Measurements from ENCODE around the gene BTBD19. TPM values are rescaled to one million over a fixed set of nuclear protein-coding genes. Genes with fewer than 3 reads are reported as not detected.
"Not testable (repeated sequence)": the region's sequence is repeated elsewhere in the genome, so short reads cannot be mapped to it uniquely, and the experiment has no call there.

Gene BTBD19
- total RNA-seq, 2 experiments from 2014 or later: 6.0 to 7.7 TPM

DNA sequence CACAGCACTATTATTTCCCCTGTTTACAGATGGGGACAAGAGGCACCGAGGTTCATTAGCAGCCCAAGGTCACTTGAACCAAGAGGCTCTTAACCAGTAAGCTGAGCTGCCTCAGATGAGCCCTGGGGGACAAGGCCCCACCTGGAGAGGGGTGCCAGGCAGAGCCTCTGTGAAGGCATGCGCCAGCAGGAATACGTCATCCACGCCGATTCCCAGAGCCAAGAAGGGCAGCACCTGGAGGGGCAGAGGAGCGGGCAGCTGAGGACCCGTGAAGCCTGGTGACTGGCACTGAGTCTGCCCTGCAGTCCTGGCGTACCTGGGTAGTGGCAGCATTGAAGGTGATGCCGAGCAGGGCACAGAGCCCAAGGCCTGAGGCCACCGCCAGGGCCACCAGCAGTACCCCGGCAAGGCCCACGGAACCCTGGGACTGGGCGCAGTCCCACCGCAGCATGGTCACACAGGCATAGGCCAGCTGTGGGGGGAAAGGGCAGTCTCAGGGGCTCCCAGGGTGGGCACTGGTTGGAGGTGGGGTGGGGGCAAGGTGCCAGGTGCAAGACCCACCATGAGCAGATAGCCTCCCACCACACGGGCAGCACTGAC is 20.6 kb downstream of the BTBD19 start:
- H3K4me3 Mint-ChIP-seq: no peak overlapping the region
- POLR2A ChIA-PET: no interaction called here
- no peak for DNase-seq
- no peak overlapping the region for H3K27ac Mint-ChIP-seq
- CTCF ChIA-PET: interaction anchor here (0.8 to 4.2 kb wide), 6 partner anchors 9 to 470 kb away, joined by 3 to 24 read pairs (median 4); partner anchors contain the start of gene PLK3
- peaks cover 2% of the 10 kb centered on the region for H3K27me3 Mint-ChIP-seq
- H3K9me3 Mint-ChIP-seq: no peaks in the 10 kb centered on the region
- peaks cover 6% of the 10 kb centered on the region for H3K4me1 Mint-ChIP-seq
- no peaks in the 10 kb centered on the region for H3K36me3 Mint-ChIP-seq (ENCODE audit: low read depth)

GRCh38 chr1:44829506-44830384 is 21.4 kb downstream of the BTBD19 start:
- H3K27ac Mint-ChIP-seq: no peak overlapping the region
- peaks cover 7% of the 10 kb centered on the region for H3K4me1 Mint-ChIP-seq
- no peaks in the 10 kb centered on the region for H3K9me3 Mint-ChIP-seq
- DNase-seq: no peak
- CTCF ChIA-PET: interaction anchor here (0.8 to 4.2 kb wide), 8 partner anchors 10 to 469 kb away, joined by 3 to 24 read pairs (median 4); partner anchors contain the start of gene PLK3
- no peaks in the 10 kb centered on the region for H3K36me3 Mint-ChIP-seq (ENCODE audit: low read depth)
- H3K27me3 Mint-ChIP-seq: no peaks in the 10 kb centered on the region
- POLR2A ChIA-PET: interaction anchor here (1.5 kb wide), 1 partner anchor 10 kb away, joined by 8 read pairs; no protein-coding TSS in a partner anchor
- no peak overlapping the region for H3K4me3 Mint-ChIP-seq

GRCh38 chr1:44830900-44831304 is 22.6 kb downstream of the BTBD19 start:
- DNase-seq: no peak
- ChIA-PET POLR2A (interaction anchor here (0.6 to 1.5 kb wide), 2 partner anchors 12 to 181 kb away, joined by 3 to 8 read pairs; no protein-coding TSS in a partner anchor), CTCF (interaction anchor here (1.0 to 4.2 kb wide), 3 partner anchors 11 to 109 kb away, joined by 3 to 24 read pairs (median 3); no protein-coding TSS in a partner anchor)
- Mint-ChIP-seq H3K27me3 (no peaks in the 10 kb centered on the region), H3K27ac (no peak overlapping the region), H3K36me3 (ENCODE audit: low read depth) (no peaks in the 10 kb centered on the region), H3K9me3 (no peaks in the 10 kb centered on the region), H3K4me1 (peaks cover 13% of the 10 kb centered on the region), H3K4me3 (no peak overlapping the region)

DNA sequence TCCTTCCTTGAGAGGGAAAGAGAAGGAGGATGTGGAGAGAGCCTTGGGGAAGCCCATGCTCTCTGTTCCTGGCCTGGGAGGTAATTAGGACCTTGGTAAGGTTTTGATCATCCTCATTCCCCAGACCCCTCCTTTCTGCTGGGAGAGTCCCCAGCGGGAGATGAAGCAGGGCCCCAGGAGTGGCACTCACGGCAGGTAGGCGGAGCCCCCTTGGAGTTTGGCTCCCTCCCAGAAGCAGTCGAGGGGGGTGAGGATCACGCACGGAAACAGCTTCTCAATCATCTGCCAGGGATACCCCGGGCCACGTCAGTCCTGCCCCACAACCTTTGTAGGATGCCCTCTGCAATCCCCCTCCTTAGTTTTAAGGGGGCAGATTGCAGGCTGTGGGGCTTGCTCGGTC is 23.2 kb downstream of the BTBD19 start:
- no peak for DNase-seq
- peaks cover 12% of the 10 kb centered on the region for H3K4me1 Mint-ChIP-seq
- H3K4me3 Mint-ChIP-seq: no peak overlapping the region
- POLR2A ChIA-PET: no interaction called here
- CTCF ChIA-PET: interaction anchor here (1.3 to 1.7 kb wide), 2 partner anchors 8 to 12 kb away, joined by 3 to 6 read pairs; no protein-coding TSS in a partner anchor
- H3K27me3 Mint-ChIP-seq: no peaks in the 10 kb centered on the region
- peak overlapping the region; percentile 33 for H3K27ac Mint-ChIP-seq
- H3K36me3 Mint-ChIP-seq (ENCODE audit: low read depth): no peaks in the 10 kb centered on the region
- H3K9me3 Mint-ChIP-seq: no peaks in the 10 kb centered on the region

- CTCF ChIA-PET: interaction anchor here (0.6 to 1.7 kb wide), 3 partner anchors 9 to 471 kb away, joined by 3 to 6 read pairs (median 3); no protein-coding TSS in a partner anchor
- no peaks in the 10 kb centered on the region for H3K9me3 Mint-ChIP-seq
Observed at GRCh38 chr1:44832056-44832705, 23.9 kb downstream of the BTBD19 start.

GRCh38 chr1:44834328-44834727 is 26.0 kb downstream of the BTBD19 start:
- Mint-ChIP-seq H3K4me3 (no peak overlapping the region), H3K27me3 (no peaks in the 10 kb centered on the region), H3K27ac (no peak overlapping the region), H3K4me1 (peaks cover 12% of the 10 kb centered on the region), H3K36me3 (ENCODE audit: low read depth) (no peaks in the 10 kb centered on the region), H3K9me3 (no peaks in the 10 kb centered on the region)
- ChIA-PET POLR2A (no interaction called here), CTCF (no interaction called here)
- DNase-seq: no peak

More at GRCh38 chr1:44832056-44832705, 23.9 kb downstream of the BTBD19 start:
- Mint-ChIP-seq H3K27ac (peak overlapping the region; percentile 10), H3K27me3 (no peaks in the 10 kb centered on the region), H3K4me1 (peaks cover 12% of the 10 kb centered on the region), H3K36me3 (ENCODE audit: low read depth) (no peaks in the 10 kb centered on the region), H3K4me3 (no peak overlapping the region)
- no peak for DNase-seq
- POLR2A ChIA-PET: no interaction called here

DNA sequence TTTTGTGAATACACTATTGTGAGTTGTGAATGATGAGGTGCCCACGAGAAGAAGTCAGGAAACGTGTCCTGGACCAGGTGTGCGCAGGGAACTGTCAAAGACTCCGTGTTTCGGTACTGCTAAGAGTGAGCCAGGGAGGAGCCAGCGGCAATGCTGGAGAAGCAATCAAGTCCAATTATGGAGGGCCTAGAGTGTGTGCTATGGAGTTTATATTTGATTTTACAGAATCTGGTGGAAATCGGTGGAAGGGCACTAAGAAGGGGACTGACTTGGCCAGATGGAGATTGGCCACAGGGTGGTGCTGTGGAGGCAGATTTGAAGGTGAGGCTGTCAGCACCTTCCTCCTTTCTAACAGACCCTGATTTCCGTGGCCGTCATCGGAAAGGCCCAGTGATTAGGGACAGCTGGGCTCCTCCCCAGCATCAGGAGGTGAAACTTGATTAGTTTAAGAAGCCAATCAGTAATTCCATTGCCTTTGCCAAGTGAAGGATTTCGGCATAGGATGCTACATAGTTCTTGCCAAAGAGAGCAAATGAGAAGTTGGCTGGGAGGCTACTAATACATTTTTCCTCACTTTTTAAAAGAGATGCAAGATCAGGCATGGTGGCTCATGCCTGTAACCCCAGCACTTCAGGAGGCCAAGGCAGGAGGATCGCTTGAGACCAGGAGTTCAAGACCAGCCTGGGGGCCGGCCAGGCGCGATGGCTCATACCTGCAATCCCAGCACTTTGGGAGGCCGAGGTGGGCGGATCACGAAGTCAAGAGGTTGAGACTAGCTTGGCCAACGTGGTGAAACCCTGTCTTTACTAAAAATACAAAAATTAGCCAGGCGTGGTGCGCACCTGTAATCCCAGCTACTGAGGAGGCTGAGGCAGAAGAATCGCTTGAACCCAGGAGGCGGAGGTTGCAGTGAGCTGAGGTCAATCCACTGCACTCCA is 27.7 kb downstream of the BTBD19 start:
- H3K27ac Mint-ChIP-seq: peak overlapping the region; percentile 65
- H3K4me3 Mint-ChIP-seq: no peak overlapping the region

GRCh38 chr1:44838294-44838693 is 30.0 kb downstream of the BTBD19 start:
- CTCF ChIA-PET: interaction anchor here (0.6 to 1.5 kb wide), 3 partner anchors 11 to 652 kb away, joined by 3 to 6 read pairs (median 4); partner anchors contain the start of gene TESK2

More for the DNA sequence above, 27.7 kb downstream of the BTBD19 start:
- Mint-ChIP-seq H3K4me1 (peaks cover 12% of the 10 kb centered on the region), H3K36me3 (ENCODE audit: low read depth) (no peaks in the 10 kb centered on the region), H3K9me3 (no peaks in the 10 kb centered on the region), H3K27me3 (peaks cover under 1% of the 10 kb centered on the region)
- DNase-seq: peak; percentile 91
- ChIA-PET CTCF (interaction anchor here (0.9 to 1.0 kb wide), 3 partner anchors 51 to 504 kb away, joined by 3 to 4 read pairs (median 3); partner anchors contain the start of genes MUTYH and TOE1), POLR2A (no interaction called here)

DNA sequence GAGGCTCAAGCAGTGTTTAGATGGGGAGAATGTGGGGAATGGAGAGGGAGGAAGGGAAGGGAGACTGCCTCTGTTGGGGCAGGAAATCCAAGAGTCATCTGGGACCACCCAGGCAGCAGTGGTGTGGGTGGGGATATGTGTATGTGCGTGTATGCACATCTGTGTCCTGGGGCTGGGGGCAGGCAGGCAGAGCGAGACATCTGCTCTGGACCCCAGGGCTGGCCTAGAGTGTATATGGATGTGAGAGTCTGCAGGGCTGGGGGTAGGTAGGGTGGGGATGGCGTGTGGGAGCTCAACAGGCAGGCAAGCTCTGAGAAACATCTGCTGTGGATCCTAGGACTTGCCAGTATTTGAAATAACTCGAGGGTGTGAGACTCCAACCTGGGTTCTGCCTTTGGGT is 31.3 kb downstream of the BTBD19 start:
- DNase-seq: no peak
- peaks cover 4% of the 10 kb centered on the region for H3K36me3 Mint-ChIP-seq (ENCODE audit: low read depth)
- ChIA-PET POLR2A (no interaction called here), CTCF (interaction anchor here (0.6 to 1.3 kb wide), 2 partner anchors 16 to 186 kb away, joined by 3 to 5 read pairs; no protein-coding TSS in a partner anchor)
- H3K27ac Mint-ChIP-seq: no peak overlapping the region
- no peak overlapping the region for H3K4me3 Mint-ChIP-seq
- peaks cover 21% of the 10 kb centered on the region for H3K27me3 Mint-ChIP-seq
- H3K4me1 Mint-ChIP-seq: peaks cover 14% of the 10 kb centered on the region
- H3K9me3 Mint-ChIP-seq: no peaks in the 10 kb centered on the region

More at GRCh38 chr1:44838294-44838693, 30.0 kb downstream of the BTBD19 start:
- Mint-ChIP-seq H3K27me3 (peaks cover 14% of the 10 kb centered on the region), H3K4me1 (peaks cover 14% of the 10 kb centered on the region)
- DNase-seq; H3K27ac Mint-ChIP-seq; POLR2A ChIA-PET; H3K36me3 Mint-ChIP-seq (ENCODE audit: low read depth); H3K9me3 Mint-ChIP-seq; H3K4me3 Mint-ChIP-seq: not testable (repeated sequence)

DNA sequence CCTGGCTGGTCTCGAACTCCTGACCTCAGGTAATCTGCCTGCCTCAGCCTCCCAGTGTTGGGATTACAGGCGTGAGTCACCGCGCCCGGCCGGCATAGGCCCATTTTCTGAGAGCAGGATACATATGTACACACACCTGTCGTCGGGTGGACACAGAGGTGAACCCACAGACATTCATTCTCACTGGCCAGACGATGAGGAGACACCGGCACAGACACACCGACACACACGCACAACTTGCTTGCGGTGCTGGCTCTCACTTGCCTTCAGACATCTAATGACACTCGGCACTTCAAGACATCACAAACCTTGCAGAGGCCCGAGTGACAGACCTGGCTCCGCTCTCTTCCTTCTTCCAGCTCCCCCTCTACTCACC is 34.2 kb downstream of the BTBD19 start:
- POLR2A ChIA-PET: no interaction called here
- Mint-ChIP-seq H3K27ac (no peak overlapping the region), H3K27me3 (peaks cover 23% of the 10 kb centered on the region), H3K4me1 (peaks cover 4% of the 10 kb centered on the region), H3K9me3 (no peaks in the 10 kb centered on the region), H3K36me3 (ENCODE audit: low read depth) (peaks cover 11% of the 10 kb centered on the region), H3K4me3 (no peak overlapping the region)
- CTCF ChIA-PET: no interaction called here
- DNase-seq: no peak

DNA sequence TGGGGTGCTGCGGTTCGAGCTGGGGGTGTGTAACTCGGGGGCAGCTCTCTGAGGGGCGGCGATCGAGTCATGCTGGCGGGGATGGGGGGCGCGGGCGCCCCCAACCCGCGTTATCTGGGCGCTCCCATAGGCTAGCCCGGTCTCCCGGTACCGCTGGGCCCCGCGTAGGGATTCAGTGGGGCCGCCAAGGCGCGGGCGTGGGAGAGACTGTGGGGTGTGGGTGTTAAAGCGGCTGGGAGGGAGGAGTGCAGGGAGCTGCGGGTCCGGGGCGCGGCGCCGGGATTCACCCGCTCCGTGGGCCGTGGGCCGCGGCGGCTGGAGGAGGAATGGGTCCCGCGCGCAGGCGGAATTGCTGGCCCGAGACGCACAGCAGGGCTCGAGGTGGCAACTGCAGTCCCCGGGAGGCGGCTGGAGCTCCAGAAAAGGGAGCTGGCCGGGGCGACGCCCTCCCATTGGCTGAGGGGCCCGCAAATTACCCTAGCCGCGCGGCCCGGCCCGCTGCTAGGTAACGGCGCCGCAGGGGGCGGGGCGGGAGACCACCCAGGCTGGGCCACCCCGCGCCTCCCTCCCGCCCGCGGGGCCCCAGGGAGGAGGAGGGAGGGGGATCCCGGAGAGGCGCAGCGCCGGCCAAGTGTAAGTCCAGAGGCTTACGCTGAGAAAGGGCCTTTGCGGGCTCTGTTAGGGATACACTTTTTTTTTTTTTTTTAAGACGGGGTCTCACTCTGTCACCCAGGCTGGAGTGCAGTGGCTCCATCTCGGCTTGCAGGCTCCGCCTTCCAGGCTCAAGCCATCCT is 34.7 kb downstream of the BTBD19 start, which contains the start of gene PTCH2:
PTCH2 (minus strand) TSS at position 392 of the 794 bp plus-strand sequence; CDS start at position 71, 321 bp downstream.
- H3K27me3 Mint-ChIP-seq: peaks cover 23% of the 10 kb centered on the region
- ChIA-PET CTCF (interaction anchor here (1.1 kb wide), 1 partner anchor 12 kb away, joined by 3 read pairs; no protein-coding TSS in a partner anchor), POLR2A (no interaction called here)
- peaks cover 4% of the 10 kb centered on the region for H3K4me1 Mint-ChIP-seq
- no peak for DNase-seq
- H3K36me3 Mint-ChIP-seq (ENCODE audit: low read depth): peaks cover 11% of the 10 kb centered on the region
- H3K27ac Mint-ChIP-seq: no peak within 1 kb of the TSS
- no peaks in the 10 kb centered on the region for H3K9me3 Mint-ChIP-seq
- no peak within 1 kb of the TSS for H3K4me3 Mint-ChIP-seq

All from activated CD4-positive, alpha-beta T cell treated with anti-CD3 and anti-CD28 coated beads, Interleukin-2, amount 10 ng/mL, durations not matched to agents 7 days and 5 days (primary cell).